ENCODE results near the gene RHBG. TPM values are rescaled to one million over a fixed set of nuclear protein-coding genes. Genes with fewer than 3 reads are reported as not detected.

RHBG gene
- polyA plus RNA-seq, 1 donor (not counting 4 experiments of a cell fraction or from before 2014, with no cell fraction given): not detected

GRCh38 chr1:156425943-156426342, 56.9 kb downstream of the RHBG start:
- no peak overlapping the region for H2AFZ ChIP-seq (ENCODE audit: control insufficient read depth, low read length)
- no peaks in the 10 kb centered on the region for H3K9me3 ChIP-seq (ENCODE audit: control insufficient read depth, low read depth, low read length)
- H3K27ac ChIP-seq (ENCODE audit: control insufficient read depth, insufficient read depth, low read length): no peak overlapping the region
- H3K4me3 ChIP-seq (ENCODE audit: control insufficient read depth in 2 of 3, extremely low read depth in 1 of 3, insufficient read depth in 2 of 3, low read depth in 1 of 3, low read length in 3 of 3): no peak overlapping the region
- H3K36me3 ChIP-seq (ENCODE audit: control insufficient read depth in 2 of 2, extremely low read depth in 1 of 2, insufficient read depth in 2 of 2, low read length in 2 of 2): no peaks in the 10 kb centered on the region
- peaks cover 78% of the 10 kb centered on the region for H3K27me3 ChIP-seq (ENCODE audit: control insufficient read depth, extremely low read depth, insufficient read depth, low read length)
- FAIRE-seq: no peak
- TF ChIP-seq EZH2 (IDR thresholded peaks at IDR 0.05; ENCODE audit: low read length) (no peak), CTCF (optimal IDR thresholded peaks at IDR 0.05 in 1 of 3, IDR thresholded peaks at IDR 0.05 in 1 of 3, conservative IDR thresholded peaks at IDR 0.05 in 1 of 3; ENCODE audit: extremely low read depth in 1 of 3, insufficient read depth in 2 of 3, low read length in 3 of 3) (no peak)
- H3K9ac ChIP-seq (ENCODE audit: control insufficient read depth, extremely low read depth, insufficient read depth, low read length): no peak overlapping the region
- H3K79me2 ChIP-seq (ENCODE audit: control insufficient read depth, insufficient read depth, low read length): no peaks in the 10 kb centered on the region
- H4K20me1 ChIP-seq (ENCODE audit: control insufficient read depth, extremely low read depth, insufficient read depth, low read length): peaks cover 2% of the 10 kb centered on the region
- H3K9me1 ChIP-seq (ENCODE audit: control insufficient read depth, extremely low read depth, insufficient read depth, low read length): no peaks in the 10 kb centered on the region
- no peak for DNase-seq (ENCODE audit: low read depth, low spot score)
- dilution Hi-C loops (cut with MboI; ENCODE audit: extremely low pct_ligation_motif_present, low sequenced_read_pairs): no loop called here
- no peak overlapping the region for H3K4me2 ChIP-seq (ENCODE audit: control insufficient read depth, extremely low read depth, insufficient read depth, low read depth, low read length)
- peaks cover 20% of the 10 kb centered on the region for H3K4me1 ChIP-seq (ENCODE audit: control insufficient read depth, extremely low read depth, insufficient read depth, low read length)

- no peak for FAIRE-seq
- Histone ChIP-seq H3K9ac (ENCODE audit: control insufficient read depth, extremely low read depth, insufficient read depth, low read length) (no peak overlapping the region), H3K4me2 (ENCODE audit: control insufficient read depth, extremely low read depth, insufficient read depth, low read depth, low read length) (no peak overlapping the region), H4K20me1 (ENCODE audit: control insufficient read depth, extremely low read depth, insufficient read depth, low read length) (peaks cover 2% of the 10 kb centered on the region), H2AFZ (ENCODE audit: control insufficient read depth, low read length) (no peak overlapping the region), H3K27ac (ENCODE audit: control insufficient read depth, insufficient read depth, low read length) (no peak overlapping the region), H3K27me3 (ENCODE audit: control insufficient read depth, extremely low read depth, insufficient read depth, low read length) (peaks cover 75% of the 10 kb centered on the region), H3K9me1 (ENCODE audit: control insufficient read depth, extremely low read depth, insufficient read depth, low read length) (no peaks in the 10 kb centered on the region), H3K36me3 (ENCODE audit: control insufficient read depth in 2 of 2, extremely low read depth in 1 of 2, insufficient read depth in 2 of 2, low read length in 2 of 2) (no peaks in the 10 kb centered on the region), H3K9me3 (ENCODE audit: control insufficient read depth, low read depth, low read length) (no peaks in the 10 kb centered on the region), H3K79me2 (ENCODE audit: control insufficient read depth, insufficient read depth, low read length) (no peaks in the 10 kb centered on the region), H3K4me3 (ENCODE audit: control insufficient read depth in 2 of 3, extremely low read depth in 1 of 3, insufficient read depth in 2 of 3, low read depth in 1 of 3, low read length in 3 of 3) (no peak overlapping the region), H3K4me1 (ENCODE audit: control insufficient read depth, extremely low read depth, insufficient read depth, low read length) (peaks cover under 1% of the 10 kb centered on the region)
- dilution Hi-C loops (cut with MboI; ENCODE audit: extremely low pct_ligation_motif_present, low sequenced_read_pairs): no loop called here
- no peak for DNase-seq (ENCODE audit: low read depth, low spot score)
- TF ChIP-seq EZH2 (IDR thresholded peaks at IDR 0.05; ENCODE audit: low read length) (no peak), CTCF (optimal IDR thresholded peaks at IDR 0.05 in 1 of 3, IDR thresholded peaks at IDR 0.05 in 1 of 3, conservative IDR thresholded peaks at IDR 0.05 in 1 of 3; ENCODE audit: extremely low read depth in 1 of 3, insufficient read depth in 2 of 3, low read length in 3 of 3) (no peak)
Measured at GRCh38 chr1:156427957-156428356, 58.9 kb downstream of the RHBG start.

All from keratinocyte (primary cell).